K562 (cell line): Measurements from ENCODE around the gene RAP2C. TPM values are rescaled to one million over a fixed set of nuclear protein-coding genes. Genes with fewer than 3 reads are reported as not detected.

ENCODE experiments used
- ATAC-seq: fragments of 200-7000 bp; cut with Tn5 transposase; 3 replicates; pipeline ENCODE4 v1.9.1; 2020; ENCODE audit warnings: moderate library complexity
- BruUV-seq: library from RNA; stranded (reverse); fragments of 400-500 nt; replicated peaks from 2 replicates; lab custom pipeline; 2021; lab: Mats Ljungman, UMichigan
- CTCF ChIA-PET: fragments of 300-600 bp; formaldehyde crosslinking; extraction: SDS; loops from one replicate; lab custom pipeline; 2021; ENCODE audit warnings: low intra/inter-chr PET ratio; lab: Yijun Ruan, JAX
- POLR2A ChIA-PET: fragments of 300-600, 350-650 bp; sonication (Branson Sonifier 250); formaldehyde crosslinking; extraction: SDS; loops from one replicate; lab custom pipeline; 2021; ENCODE audit warnings: antibody characterized with exemption, inconsistent platforms; lab: Yijun Ruan, JAX
- DNase-seq, 4 experiments: peaks; one replicate each; pipeline versions ENCODE4 v3.0.0 to v3.0.0-alpha.2; 2011 to 2018; ENCODE audit warnings: low spot score in 3 of 4, mixed read lengths in 3 of 4; ENCODE audit errors: extremely low read depth in 1 of 4
- FAIRE-seq: peaks from 2 replicates; lab custom pipeline; 2011; peaks lifted over from hg19 to GRCh38; lab: Jason Lieb, UNC
- H2AFZ ChIP-seq: 2 replicates; pipeline ENCODE4 v1.6.0; 2011; ENCODE audit warnings: low read depth, low read length, control low read depth, inconsistent platforms
- H3K27ac ChIP-seq: fragments of 200-600 bp; 3 replicates; pipeline ENCODE4 v1.8.0; 2011; ENCODE audit warnings: low read depth, mild to moderate bottlenecking, control low read depth, inconsistent platforms, low read length, moderate library complexity, mixed read lengths; ENCODE audit errors: extremely low read depth
- H3K27me3 ChIP-seq, 2 experiments: fragments of 300-600 bp in 1 of 2; 2 replicates in 1 of 2; 3 replicates in 1 of 2; pipeline versions ENCODE4 v1.6.0 to v1.8.0; 2011; ENCODE audit warnings: inconsistent platforms in 2 of 2, low read length in 2 of 2, mild to moderate bottlenecking in 1 of 2, mixed read lengths in 1 of 2, moderate library complexity in 1 of 2; ENCODE audit not compliant: control insufficient read depth in 2 of 2, insufficient read depth in 2 of 2
- H3K36me3 ChIP-seq: fragments of 300-600 bp; 3 replicates; pipeline ENCODE4 v1.8.0; 2011; ENCODE audit warnings: mild to moderate bottlenecking, low read length, inconsistent platforms; ENCODE audit not compliant: control insufficient read depth, insufficient read depth
- H3K4me1 ChIP-seq, 2 experiments: fragments of 200-600 bp in 1 of 2; replicated peaks in 1 of 2; 2 replicates in 1 of 2; 3 replicates in 1 of 2; pipeline versions ENCODE4 v1.5.1 to v1.8.0; 2011; ENCODE audit warnings: inconsistent platforms in 2 of 2, low read length in 2 of 2, mild to moderate bottlenecking in 1 of 2, mixed read lengths in 1 of 2, moderate library complexity in 1 of 2; ENCODE audit not compliant: control insufficient read depth in 2 of 2, insufficient read depth in 2 of 2
- H3K4me2 ChIP-seq: 2 replicates; pipeline ENCODE4 v1.6.1; 2011; ENCODE audit warnings: low read length, control low read depth, inconsistent platforms, mixed read lengths; ENCODE audit not compliant: insufficient read depth
- H3K4me3 ChIP-seq: fragments of 200-600 bp; sonication (generic), shearing (Covaris generic); 2 replicates; pipeline ENCODE4 v1.5.1; 2016; ENCODE audit warnings: control low read depth, inconsistent platforms
- H3K79me2 ChIP-seq: fragments of 200-600 bp; 3 replicates; pipeline ENCODE4 v1.8.0; 2011; ENCODE audit warnings: low read length, inconsistent platforms; ENCODE audit not compliant: control insufficient read depth, insufficient read depth
- H3K9ac ChIP-seq, 2 experiments: 2 replicates each; pipeline versions ENCODE4 v1.6.0 to v1.6.1; 2011; ENCODE audit warnings: low read depth in 2 of 2, low read length in 2 of 2, control low read depth in 1 of 2, inconsistent platforms in 1 of 2, mild to moderate bottlenecking in 1 of 2, mixed read lengths in 1 of 2; ENCODE audit not compliant: insufficient read depth in 1 of 2
- H3K9me1 ChIP-seq: one replicate; pipeline ENCODE4 v1.6.0; 2011; ENCODE audit warnings: inconsistent platforms, mild to moderate bottlenecking, low read length, moderate library complexity; ENCODE audit not compliant: control insufficient read depth, insufficient read depth
- H3K9me3 ChIP-seq: replicated peaks from 2 replicates; pipeline ENCODE4 v1.5.1; 2011; ENCODE audit warnings: low read depth, low read length, inconsistent platforms; ENCODE audit not compliant: control insufficient read depth, insufficient read depth
- H4K20me1 ChIP-seq: replicated peaks from 2 replicates; pipeline ENCODE4 v1.6.1; 2011; ENCODE audit warnings: low read length, inconsistent platforms, mixed read lengths; ENCODE audit not compliant: control insufficient read depth, insufficient read depth
- CCAR2 ChIP-seq: fragments of 200-400 bp; formaldehyde crosslinking; IDR thresholded peaks from 2 replicates; pipeline ENCODE4 v1.6.1; 2017; ENCODE audit warnings: mild to moderate bottlenecking, low read depth, low read length
- FOXA1 ChIP-seq: fragments of 450-650 bp; IDR thresholded peaks from 2 replicates; pipeline ENCODE4 v1.6.1; 2016; ENCODE audit warnings: mild to moderate bottlenecking, borderline replicate concordance
- HNRNPUL1 ChIP-seq: fragments of 200-400 bp; formaldehyde crosslinking; IDR thresholded peaks from 2 replicates; pipeline ENCODE4 v1.6.1; 2017; ENCODE audit warnings: low read length
- NFIX ChIP-seq: fragments of 250-450 bp; sonication (Bioruptor Pico); IDR thresholded peaks from 2 replicates; pipeline ENCODE4 v1.4.0; 2020; ENCODE audit warnings: low read depth, mild to moderate bottlenecking, moderate library complexity
- RBM34 ChIP-seq: fragments of 200-400 bp; formaldehyde crosslinking; IDR thresholded peaks from 2 replicates; pipeline ENCODE4 v1.6.1; 2018; ENCODE audit warnings: low read length, borderline replicate concordance; ENCODE audit not compliant: insufficient read depth
- SLC30A9 ChIP-seq: fragments of 250-450 bp; sonication (Bioruptor Pico); IDR thresholded peaks from 2 replicates; pipeline ENCODE4 v1.8.0; 2022; ENCODE audit warnings: mild to moderate bottlenecking, moderate library complexity
- WGBS: fragments of 100-300 bp; shearing (Covaris generic); methylation state at CpG from one replicate; pipeline ENCODE4 v1.1.6; 2016; ENCODE audit warnings: low coverage, mixed read lengths; ENCODE audit not compliant: insufficient coverage; ENCODE audit errors: missing lambda C conversion rate; 5-methylcytosine and 5-hydroxymethylcytosine counted together
- in situ Hi-C: fragments of 300-500 bp; cut with MboI; formaldehyde crosslinking; loops from 4 replicates; pipeline ENCODE4 v1.15.0; 2018; ENCODE audit warnings: inconsistent platforms, mixed read lengths
- intact Hi-C: fragments of 100-400 bp; cut with micrococcal nuclease; formaldehyde crosslinking; loops from 2 replicates; pipeline ENCODE4 v1.14.2; 2022
- polyA plus RNA-seq, 8 experiments: library from polyadenylated mRNA; depleted of rRNA in 4 of 8; stranded (reverse) in 5 of 8; unstranded in 3 of 8; fragments of >200 nt; fragmentation: Nextera tagmentation in 2 of 8; fragmentation: Illumina TruSeq in 1 of 8; extraction: Ambion mirVana in 2 of 8; extraction: Trizol in 1 of 8; gene quantifications; 2 replicates each; pipeline versions ENCODE4 v1.2.1 to v1.2.3, GENCODE V29; 2011 to 2014; ENCODE audit warnings: inconsistent platforms in 1 of 8, missing spikeins in 1 of 8
- total RNA-seq, 7 experiments: library from RNA; depleted of rRNA in 6 of 7; stranded (reverse); fragments of >200 nt in 6 of 7; fragmentation: Illumina TruSeq in 2 of 7; extraction: Trizol in 2 of 7; gene quantifications; 2 replicates each; pipeline versions ENCODE4 v1.2.1 to v1.2.3, GENCODE V29; 2011 to 2021; ENCODE audit warnings: low replicate concordance in 1 of 7
- TF ChIP-seq, protein P1 (sequence below): fragments of 450-650 bp; IDR thresholded peaks from 2 replicates; pipeline ENCODE4 v1.6.1; 2017; ENCODE audit warnings: mild to moderate bottlenecking, moderate library complexity
- TF ChIP-seq, protein P2 (sequence below), 2 experiments: IDR thresholded peaks in 1 of 2; conservative IDR thresholded peaks in 1 of 2; 2 replicates each; pipeline ENCODE4 v1.6.1; 2016; ENCODE audit warnings: low read depth in 2 of 2, mild to moderate bottlenecking in 1 of 2, missing compliant biosample characterization in 1 of 2, missing genetic modification characterization in 1 of 2, moderate library complexity in 1 of 2
- TF ChIP-seq, protein P3 (sequence below): fragments of 250-450 bp; sonication (Bioruptor Pico); IDR thresholded peaks from 2 replicates; pipeline ENCODE4 v1.8.0; 2021; ENCODE audit warnings: moderate library complexity, mild to moderate bottlenecking, inconsistent platforms

The RAP2C gene
- total and polyA plus RNA-seq, 9 of the 15 experiments (the other 6 are each of a cell fraction or from before 2014, with no cell fraction given): 7.8 to 28.6 (median 18.6) TPM

DNA sequence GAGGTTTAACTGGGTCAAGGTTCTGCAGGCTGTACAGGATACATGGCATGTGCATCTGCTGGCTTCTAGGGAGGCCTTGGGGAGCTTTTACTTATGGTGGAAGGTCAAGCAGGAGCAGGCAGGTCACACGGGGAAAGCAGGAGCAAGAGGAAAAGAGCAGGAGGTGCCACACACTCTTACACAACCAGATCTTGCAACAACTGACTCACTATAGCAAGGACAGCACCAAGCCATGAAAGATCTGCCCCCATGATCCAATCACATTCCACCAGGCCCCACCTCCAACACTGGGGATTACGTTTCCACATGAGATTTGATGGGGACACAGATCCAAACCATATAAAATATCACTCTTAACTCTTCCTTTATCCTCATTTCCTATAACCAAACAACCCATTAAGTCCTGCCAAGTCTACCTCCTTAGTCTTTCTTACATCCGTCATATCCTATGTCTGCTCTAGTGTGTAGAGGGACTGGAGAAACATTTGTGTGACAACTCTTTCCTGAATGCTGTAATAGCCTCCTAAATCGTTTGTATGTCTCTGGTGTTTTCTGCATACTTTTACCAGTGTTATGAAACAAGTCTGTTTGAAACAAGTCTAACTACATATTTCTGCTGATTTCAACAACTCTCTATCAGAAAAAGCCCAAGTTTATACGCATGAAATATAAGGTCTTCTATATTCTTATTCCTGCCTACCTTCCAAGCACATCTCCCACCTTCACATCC is 8.3 kb upstream of the RAP2C start:
- FAIRE-seq: no peak
- H3K4me2 ChIP-seq: no peak overlapping the region
- BruUV-seq: no TSS peak

DNA sequence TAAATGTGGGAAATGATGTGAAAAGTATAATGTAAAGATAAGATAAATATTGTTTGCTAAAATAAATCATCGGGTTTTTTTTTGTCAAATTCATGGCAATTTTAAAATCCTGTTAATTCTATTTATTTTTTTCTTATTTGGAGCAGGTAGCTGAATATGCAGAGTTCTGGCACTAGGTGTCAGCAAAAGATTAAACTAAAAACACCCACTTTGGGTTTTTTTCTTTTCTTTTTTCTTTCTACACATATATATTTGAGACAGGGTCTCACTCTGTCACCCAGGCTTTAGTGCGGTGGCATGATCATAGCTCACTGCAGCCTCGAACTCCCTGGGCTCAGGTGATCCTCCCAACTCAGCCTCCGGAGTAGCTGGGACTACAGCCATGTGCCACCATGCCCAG is 6.9 kb upstream of the RAP2C start:
- WGBS: 10% methylated on average over 2 of the region's 4 CpGs
- DNase-seq (peak in 1 of 4 experiments; percentile 12), FAIRE-seq (no peak), ATAC-seq (no peak)
- in situ Hi-C loops: loop anchor here (10.0 kb wide), 1 partner anchor 369 kb away; no protein-coding TSS in a partner anchor
- BruUV-seq: no TSS peak
- no peak overlapping the region for H3K27ac ChIP-seq
- no peak overlapping the region for H3K4me2 ChIP-seq
- H3K9ac ChIP-seq: no peak overlapping the region
- no peak overlapping the region for H2AFZ ChIP-seq
- no peaks in the 10 kb centered on the region for H3K36me3 ChIP-seq
- no peaks in the 10 kb centered on the region for H3K27me3 ChIP-seq
- POLR2A ChIA-PET: interaction anchor here (0.6 to 0.7 kb wide), 2 partner anchors 243 to 454 kb away, joined by 3 read pairs; no protein-coding TSS in a partner anchor
- H4K20me1 ChIP-seq: no peaks in the 10 kb centered on the region
- no peak overlapping the region for H3K4me3 ChIP-seq
- intact Hi-C loops: loop anchor here (2.0 to 5.0 kb wide), 3 partner anchors 66 to 406 kb away; no protein-coding TSS in a partner anchor
- CTCF ChIA-PET: interaction anchor here (0.6 to 2.0 kb wide), 6 partner anchors 367 to 1444 kb away, joined by 3 to 8 read pairs (median 5); no protein-coding TSS in a partner anchor
- 0 out of 5 replicates have a peak, but pooled peaks cover 0 to under 1% of the 10 kb centered on the region in 2 experiments for H3K4me1 ChIP-seq
- H3K9me1 ChIP-seq: no peaks in the 10 kb centered on the region
- H3K79me2 ChIP-seq: no peaks in the 10 kb centered on the region
- H3K9me3 ChIP-seq: no peaks in the 10 kb centered on the region
- TF ChIP-seq NFIX (CRISPR knock-in tag): no peak
- TF ChIP-seq FOXA1: no peak
- TF ChIP-seq, protein P1, sequence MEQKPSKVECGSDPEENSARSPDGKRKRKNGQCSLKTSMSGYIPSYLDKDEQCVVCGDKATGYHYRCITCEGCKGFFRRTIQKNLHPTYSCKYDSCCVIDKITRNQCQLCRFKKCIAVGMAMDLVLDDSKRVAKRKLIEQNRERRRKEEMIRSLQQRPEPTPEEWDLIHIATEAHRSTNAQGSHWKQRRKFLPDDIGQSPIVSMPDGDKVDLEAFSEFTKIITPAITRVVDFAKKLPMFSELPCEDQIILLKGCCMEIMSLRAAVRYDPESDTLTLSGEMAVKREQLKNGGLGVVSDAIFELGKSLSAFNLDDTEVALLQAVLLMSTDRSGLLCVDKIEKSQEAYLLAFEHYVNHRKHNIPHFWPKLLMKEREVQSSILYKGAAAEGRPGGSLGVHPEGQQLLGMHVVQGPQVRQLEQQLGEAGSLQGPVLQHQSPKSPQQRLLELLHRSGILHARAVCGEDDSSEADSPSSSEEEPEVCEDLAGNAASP: no peak
- TF ChIP-seq, protein P2, sequence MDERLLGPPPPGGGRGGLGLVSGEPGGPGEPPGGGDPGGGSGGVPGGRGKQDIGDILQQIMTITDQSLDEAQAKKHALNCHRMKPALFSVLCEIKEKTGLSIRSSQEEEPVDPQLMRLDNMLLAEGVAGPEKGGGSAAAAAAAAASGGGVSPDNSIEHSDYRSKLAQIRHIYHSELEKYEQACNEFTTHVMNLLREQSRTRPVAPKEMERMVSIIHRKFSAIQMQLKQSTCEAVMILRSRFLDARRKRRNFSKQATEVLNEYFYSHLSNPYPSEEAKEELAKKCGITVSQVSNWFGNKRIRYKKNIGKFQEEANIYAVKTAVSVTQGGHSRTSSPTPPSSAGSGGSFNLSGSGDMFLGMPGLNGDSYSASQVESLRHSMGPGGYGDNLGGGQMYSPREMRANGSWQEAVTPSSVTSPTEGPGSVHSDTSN (CRISPR knock-in tag; IDR thresholded peaks at IDR 0.05; ENCODE audit: low read depth): no peak
- TF ChIP-seq, protein P2 (tag; conservative IDR thresholded peaks at IDR 0.05; ENCODE audit: low read depth): no peak

More for the DNA sequence above, 8.3 kb upstream of the RAP2C start:
- no peak overlapping the region for H2AFZ ChIP-seq
- 0 out of 5 replicates have a peak, but pooled peaks cover 0 to 3% of the 10 kb centered on the region in 2 experiments for H3K4me1 ChIP-seq
- ChIA-PET POLR2A (no interaction called here), CTCF (interaction anchor here (1.9 kb wide), 1 partner anchor 386 kb away, joined by 6 read pairs; no protein-coding TSS in a partner anchor)
- no peaks in the 10 kb centered on the region for H4K20me1 ChIP-seq
- H3K9me1 ChIP-seq: no peaks in the 10 kb centered on the region
- no peaks in the 10 kb centered on the region for H3K9me3 ChIP-seq
- no peak overlapping the region for H3K27ac ChIP-seq
- H3K79me2 ChIP-seq: no peaks in the 10 kb centered on the region
- in situ Hi-C loops (loop anchor here (10.0 kb wide), 1 partner anchor 367 kb away; no protein-coding TSS in a partner anchor), intact Hi-C loops (loop anchor here (2.0 to 5.0 kb wide), 3 partner anchors 65 to 405 kb away; no protein-coding TSS in a partner anchor)
- no peaks in the 10 kb centered on the region for H3K36me3 ChIP-seq
- H3K4me3 ChIP-seq: no peak overlapping the region
- no peak overlapping the region for H3K9ac ChIP-seq
- no peak for ATAC-seq
- DNase-seq: no peak
- H3K27me3 ChIP-seq: no peaks in the 10 kb centered on the region
- TF ChIP-seq CCAR2 (no peak), SLC30A9 (no peak), HNRNPUL1 (no peak), RBM34 (no peak)
- TF ChIP-seq, protein P3, sequence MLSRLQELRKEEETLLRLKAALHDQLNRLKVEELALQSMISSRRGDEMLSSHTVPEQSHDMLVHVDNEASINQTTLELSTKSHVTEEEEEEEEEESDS (CRISPR knock-in tag): no peak
- 31% methylated on average over 5 of the region's 5 CpGs for WGBS
